Epithelial cell of esophagus (primary cell): Measurements from ENCODE around the gene CLASRP.

Experiments used
- DNase-seq: peaks from one replicate; pipeline ENCODE4 v3.0.0; 2010; ENCODE audit warnings: low read depth
- H3K4me3 ChIP-seq: 2 replicates; pipeline ENCODE4 v1.5.1; 2011; ENCODE audit warnings: mild to moderate bottlenecking, low read length, control low read depth
- CTCF ChIP-seq: IDR thresholded peaks from 2 replicates; pipeline ENCODE4 v1.5.1; 2011; ENCODE audit warnings: low read depth, mild to moderate bottlenecking, low read length, control low read depth, inconsistent platforms; ENCODE audit not compliant: insufficient read depth; ENCODE audit errors: missing control alignments

The CLASRP gene

DNA sequence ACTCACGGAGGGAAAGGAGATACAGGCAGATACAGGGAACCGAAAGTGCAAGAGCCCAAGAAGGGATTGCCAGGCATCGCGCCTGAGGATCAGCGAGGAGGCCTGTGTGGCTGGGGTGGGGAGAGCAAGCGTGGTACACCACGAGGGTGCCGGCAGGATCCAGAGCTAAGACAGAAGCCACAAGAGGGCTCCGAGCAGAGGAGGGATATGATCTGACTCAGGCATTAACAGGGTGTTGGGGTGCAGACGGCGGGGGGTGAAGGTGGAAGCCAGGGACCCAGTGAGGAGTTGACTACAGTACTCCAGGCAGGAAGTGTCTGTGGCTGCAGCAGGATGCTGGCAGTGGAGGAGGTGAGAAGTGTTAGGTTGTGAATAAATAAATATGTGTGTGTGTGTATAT is 48.7 kb downstream of the CLASRP start:
- TF ChIP-seq CTCF, result no peak
- no peak for DNase-seq
- no peak overlapping the region for H3K4me3 ChIP-seq

GRCh38 chr19:45090034-45090433 is 51.2 kb downstream of the CLASRP start:
- DNase-seq, result no peak
- TF ChIP-seq CTCF, result no peak
- no peak overlapping the region for H3K4me3 ChIP-seq

DNA sequence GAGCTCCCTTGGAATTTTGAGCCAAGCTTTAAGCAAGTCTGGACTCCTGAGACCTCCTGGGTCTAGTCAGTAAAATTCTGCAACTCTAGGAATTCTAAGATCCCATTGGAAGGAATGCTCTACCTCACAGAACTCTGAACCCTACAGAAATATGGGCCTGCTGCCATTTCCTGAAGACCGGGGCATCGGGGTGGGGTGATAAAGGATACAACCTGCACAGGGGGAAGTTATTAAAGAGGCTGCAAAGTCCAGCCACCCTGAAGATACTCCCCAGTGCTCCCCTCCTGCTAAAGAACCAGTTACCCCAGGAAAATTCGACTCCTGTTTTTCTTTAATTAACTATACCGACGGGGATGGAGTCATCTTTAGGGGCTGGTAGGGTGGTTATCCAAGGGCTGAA is 51.8 kb downstream of the CLASRP start:
- H3K4me3 ChIP-seq, result peak overlapping the region; percentile 79
- DNase-seq, result no peak

DNA sequence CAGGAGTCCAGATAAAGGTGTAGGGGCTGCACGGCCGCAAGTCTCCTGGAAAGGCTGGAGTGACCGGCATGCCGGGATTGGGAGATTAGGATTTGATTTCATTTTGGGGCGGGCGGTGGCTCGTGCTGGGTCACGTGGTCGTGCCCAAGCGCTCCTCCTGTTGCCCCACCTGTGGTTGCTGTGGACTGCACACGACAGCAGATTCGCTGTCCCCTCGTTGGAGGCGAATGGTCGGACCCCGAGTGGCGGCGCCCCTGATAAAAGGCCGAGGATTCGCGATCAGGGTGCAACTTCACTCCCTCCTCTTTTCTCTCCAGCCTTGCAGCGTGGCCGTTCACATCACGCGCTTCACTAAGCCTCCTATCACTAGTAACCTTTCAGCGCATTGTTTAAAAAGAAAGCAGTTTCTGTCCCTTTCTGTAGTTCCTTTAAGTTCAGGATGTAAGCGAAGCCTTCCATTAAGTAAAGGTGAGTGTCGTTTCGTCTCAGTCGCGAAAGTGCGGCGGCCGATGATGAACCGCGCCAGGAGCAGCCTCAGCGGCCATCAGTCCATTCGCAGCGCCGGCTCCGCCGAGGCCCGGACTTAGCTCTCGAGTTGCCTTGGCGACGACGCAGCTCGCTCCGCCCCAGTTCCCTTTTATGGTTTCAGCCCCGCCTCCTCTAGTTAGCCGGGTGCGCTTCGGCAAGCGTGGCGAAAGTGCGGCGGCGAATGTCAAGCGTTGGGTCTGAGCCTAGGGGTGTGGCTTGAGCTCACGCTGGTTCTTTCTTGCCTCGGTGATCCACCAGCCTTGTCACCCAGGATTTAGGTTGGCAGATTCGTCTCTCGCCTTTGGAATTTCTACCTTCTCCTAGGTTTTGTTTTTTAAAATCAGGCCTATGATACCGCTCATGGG is 52.4 kb downstream of the CLASRP start:
- peak overlapping the region; percentile 79 for H3K4me3 ChIP-seq
- DNase-seq, result peak; percentile 99
- TF ChIP-seq CTCF, result no peak

More for the DNA sequence above, 51.8 kb downstream of the CLASRP start:
- TF ChIP-seq CTCF, result no peak

GRCh38 chr19:45092747-45093678 is 54.2 kb downstream of the CLASRP start, which contains the start of gene PPP1R37:
TSS of gene PPP1R37 (plus strand) at chr19:45093179. CDS start at chr19:45093326, 147 bp downstream.
- DNase-seq, result peak; percentile 99
- H3K4me3 ChIP-seq, result peak within 1 kb of the TSS; percentile 79
- peak; percentile 8 for TF ChIP-seq CTCF

DNA sequence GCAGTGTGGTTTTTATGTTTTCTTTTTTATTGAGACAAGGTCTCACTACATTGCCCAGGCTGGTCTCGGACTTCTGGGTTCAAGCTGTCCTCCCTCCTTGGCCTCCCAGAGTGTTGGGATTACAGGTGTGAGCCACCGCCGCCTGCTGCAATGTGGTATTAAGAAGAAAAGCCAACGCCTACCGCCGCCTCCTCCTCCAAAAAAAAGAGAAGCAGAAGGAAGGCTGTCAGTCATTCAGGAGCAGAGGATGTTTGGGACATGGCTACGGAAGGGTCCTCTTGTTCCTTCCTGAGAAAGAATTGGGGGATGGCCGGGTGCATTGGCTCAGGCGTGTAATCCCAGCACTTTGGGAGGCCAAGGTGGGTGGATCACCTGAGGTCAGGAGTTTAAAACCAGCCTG is 55.3 kb downstream of the CLASRP start:
- no peak for DNase-seq
- H3K4me3 ChIP-seq, result peak overlapping the region; percentile 79
- no peak for TF ChIP-seq CTCF
